Kasumi-1 (cell line): Measurements from ENCODE around the gene ELANE.

ENCODE experiments used
- DNase-seq, 2 experiments: peaks; one replicate each; lab custom pipeline; 2025; lab: John Stamatoyannopoulos, UW

Gene ELANE

GRCh38 chr19:898663-899062, 46.6 kb downstream of the ELANE start:
- DNase-seq, result no peak

- DNase-seq, result no peak
Measured at GRCh38 chr19:899336-900042, 47.4 kb downstream of the ELANE start.

- no peak for DNase-seq
Measured at GRCh38 chr19:900043-900301, 47.9 kb downstream of the ELANE start.

DNA sequence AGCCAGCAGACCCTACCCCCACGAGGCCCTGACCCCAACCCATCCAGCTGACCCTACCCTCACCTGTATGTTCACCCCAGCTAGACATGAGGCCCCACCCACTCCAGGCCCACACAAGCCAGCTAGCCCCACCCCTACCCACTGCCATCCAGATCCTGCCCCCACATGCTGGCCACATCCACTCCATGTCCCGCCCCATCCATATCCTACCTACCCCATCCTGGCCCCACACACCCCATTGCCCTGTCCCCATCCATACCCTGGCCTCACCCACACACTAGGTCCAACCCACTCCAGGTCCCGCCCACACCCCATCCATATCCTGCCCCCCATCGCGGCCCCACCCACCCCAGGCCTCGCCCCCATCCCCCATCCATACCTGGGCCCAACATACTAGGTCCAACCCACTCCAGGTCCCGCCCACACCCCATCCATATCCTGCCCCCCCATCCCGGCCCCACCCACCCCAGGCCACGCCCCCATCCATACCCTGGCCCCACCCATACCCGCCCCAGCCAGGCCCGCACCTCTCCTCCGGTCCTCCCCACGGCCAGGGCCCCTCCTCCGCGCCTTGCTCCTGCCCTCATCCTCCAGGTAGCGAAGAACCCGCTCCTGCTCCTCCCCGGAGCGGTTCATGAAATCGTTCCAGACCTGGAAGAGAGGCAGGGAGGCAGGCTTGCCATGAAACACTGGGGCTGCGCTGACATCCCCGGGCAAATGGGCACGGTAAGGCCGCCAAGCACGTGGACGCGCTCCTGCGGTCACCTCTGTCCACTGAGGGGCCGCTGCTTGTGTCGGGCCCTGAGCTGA, 48.4 kb downstream of the ELANE start:
- no peak for DNase-seq

- DNase-seq, result no peak
Measured at GRCh38 chr19:901216-902092, 49.4 kb downstream of the ELANE start.

- no peak for DNase-seq
Measured at GRCh38 chr19:902093-902370, 49.9 kb downstream of the ELANE start.

DNA sequence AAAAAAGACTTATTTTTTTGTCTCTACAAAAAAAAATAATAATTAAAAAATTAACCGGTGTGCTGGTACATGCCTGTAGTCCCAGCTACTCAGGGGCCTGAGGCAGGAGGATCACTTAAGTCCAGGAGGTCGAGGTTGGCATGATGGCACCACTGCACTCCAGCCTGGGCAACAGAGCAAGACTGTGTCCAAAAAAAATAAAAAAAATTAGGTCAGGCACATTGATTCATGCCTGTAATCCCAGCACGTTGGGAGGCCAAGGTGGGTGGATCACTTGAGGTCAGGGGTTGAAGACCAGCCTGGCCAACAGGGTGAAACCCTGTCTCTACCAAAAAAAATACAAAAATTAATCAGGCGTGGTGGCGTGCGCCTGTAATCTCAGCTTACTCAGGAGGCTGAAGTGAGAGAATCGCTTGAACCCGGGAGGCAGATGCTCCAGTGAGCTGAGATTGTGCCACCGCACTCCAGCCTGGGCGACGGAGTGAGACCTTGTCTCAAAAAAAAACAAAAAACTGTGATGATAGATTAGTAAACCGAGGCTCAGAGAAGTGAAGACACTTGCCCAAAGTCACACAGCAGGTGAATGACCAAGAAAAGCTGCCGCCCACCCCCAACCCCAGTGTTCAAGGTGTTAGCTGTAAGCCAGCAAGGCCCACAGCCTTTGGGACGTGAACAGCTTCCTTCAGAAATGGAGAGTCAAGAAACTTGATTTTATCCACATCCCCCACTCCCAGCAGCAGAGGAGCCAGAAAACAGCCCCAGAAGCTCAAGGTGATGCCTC, 50.5 kb downstream of the ELANE start:
- no peak for DNase-seq

GRCh38 chr19:903266-903797, 51.2 kb downstream of the ELANE start:
- DNase-seq, result no peak

- no peak for DNase-seq
Measured at GRCh38 chr19:904545-904944, 52.4 kb downstream of the ELANE start.
